Mesothelial cell of epicardium (in vitro differentiated cells): Measurements from ENCODE around the gene RRN3. TPM values are rescaled to one million over a fixed set of nuclear protein-coding genes. Genes with fewer than 3 reads are reported as not detected.
"Not testable (repeated sequence)": the region's sequence is repeated elsewhere in the genome, so short reads cannot be mapped to it uniquely, and the experiment has no call there.

Experiments
- DNase-seq, 2 experiments: peaks; one replicate each; pipeline ENCODE4 v3.0.0; 2021; ENCODE audit warnings: low spot score in 2 of 2; ENCODE audit not compliant: unreplicated experiment in 2 of 2
- H3K27ac Mint-ChIP-seq: 2 replicates; pipeline ENCODE4 v1.8.0; 2021; ENCODE audit warnings: mixed read lengths
- H3K27me3 Mint-ChIP-seq: 2 replicates; pipeline ENCODE4 v1.8.0; 2021; ENCODE audit warnings: low read depth, mixed read lengths
- H3K36me3 Mint-ChIP-seq: 2 replicates; pipeline ENCODE4 v1.8.0; 2021; ENCODE audit warnings: mixed read lengths
- H3K4me1 Mint-ChIP-seq: 2 replicates; pipeline ENCODE4 v1.8.0; 2021; ENCODE audit warnings: mixed read lengths
- H3K4me3 Mint-ChIP-seq: 2 replicates; pipeline ENCODE4 v1.8.0; 2021; ENCODE audit warnings: mild to moderate bottlenecking, moderate library complexity, mixed read lengths
- H3K9me3 Mint-ChIP-seq: 2 replicates; pipeline ENCODE4 v1.8.0; 2021; ENCODE audit warnings: mixed read lengths
- total RNA-seq: library from RNA; stranded (reverse); gene quantifications from 3 replicates; pipeline ENCODE4 v1.2.1, GENCODE V29; 2021
- TF ChIP-seq, protein P1 (sequence below): fragments of 200-600 bp; sonication (generic); IDR thresholded peaks from one replicate; pipeline ENCODE4 v1.5.0; 2021; ENCODE audit warnings: antibody characterized with exemption; ENCODE audit not compliant: unreplicated experiment

Gene RRN3
- total RNA-seq, 1 donor from 2014 or later: 31.9 TPM

DNA sequence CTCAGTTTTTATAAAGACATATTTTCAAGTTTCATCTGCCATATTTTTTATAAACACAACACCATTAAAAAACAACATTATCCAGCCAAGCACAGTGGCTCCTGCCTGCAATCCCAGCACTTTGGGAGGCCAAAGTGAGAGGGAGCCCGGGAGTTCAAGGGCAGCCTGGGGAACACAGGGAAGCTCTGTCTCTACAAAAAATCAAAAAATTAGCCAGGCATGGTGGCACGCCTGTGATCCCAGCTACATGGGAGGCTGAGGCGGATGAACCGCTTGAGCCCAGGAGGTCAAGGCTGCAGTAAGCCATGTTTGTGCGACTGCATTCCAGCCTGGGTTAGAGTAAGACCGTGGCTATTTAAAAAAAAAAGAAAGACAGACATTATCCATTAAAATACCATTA lies 21.0 kb downstream of the RRN3 start:
- Mint-ChIP-seq H3K36me3 (peaks cover 28% of the 10 kb centered on the region), H3K9me3 (no peaks in the 10 kb centered on the region), H3K4me3 (no peak overlapping the region), H3K27ac (no peak overlapping the region), H3K27me3 (no peaks in the 10 kb centered on the region), H3K4me1 (no peaks in the 10 kb centered on the region)
- DNase-seq: no peak
- TF ChIP-seq, protein P1, sequence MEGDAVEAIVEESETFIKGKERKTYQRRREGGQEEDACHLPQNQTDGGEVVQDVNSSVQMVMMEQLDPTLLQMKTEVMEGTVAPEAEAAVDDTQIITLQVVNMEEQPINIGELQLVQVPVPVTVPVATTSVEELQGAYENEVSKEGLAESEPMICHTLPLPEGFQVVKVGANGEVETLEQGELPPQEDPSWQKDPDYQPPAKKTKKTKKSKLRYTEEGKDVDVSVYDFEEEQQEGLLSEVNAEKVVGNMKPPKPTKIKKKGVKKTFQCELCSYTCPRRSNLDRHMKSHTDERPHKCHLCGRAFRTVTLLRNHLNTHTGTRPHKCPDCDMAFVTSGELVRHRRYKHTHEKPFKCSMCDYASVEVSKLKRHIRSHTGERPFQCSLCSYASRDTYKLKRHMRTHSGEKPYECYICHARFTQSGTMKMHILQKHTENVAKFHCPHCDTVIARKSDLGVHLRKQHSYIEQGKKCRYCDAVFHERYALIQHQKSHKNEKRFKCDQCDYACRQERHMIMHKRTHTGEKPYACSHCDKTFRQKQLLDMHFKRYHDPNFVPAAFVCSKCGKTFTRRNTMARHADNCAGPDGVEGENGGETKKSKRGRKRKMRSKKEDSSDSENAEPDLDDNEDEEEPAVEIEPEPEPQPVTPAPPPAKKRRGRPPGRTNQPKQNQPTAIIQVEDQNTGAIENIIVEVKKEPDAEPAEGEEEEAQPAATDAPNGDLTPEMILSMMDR: no peak

DNA sequence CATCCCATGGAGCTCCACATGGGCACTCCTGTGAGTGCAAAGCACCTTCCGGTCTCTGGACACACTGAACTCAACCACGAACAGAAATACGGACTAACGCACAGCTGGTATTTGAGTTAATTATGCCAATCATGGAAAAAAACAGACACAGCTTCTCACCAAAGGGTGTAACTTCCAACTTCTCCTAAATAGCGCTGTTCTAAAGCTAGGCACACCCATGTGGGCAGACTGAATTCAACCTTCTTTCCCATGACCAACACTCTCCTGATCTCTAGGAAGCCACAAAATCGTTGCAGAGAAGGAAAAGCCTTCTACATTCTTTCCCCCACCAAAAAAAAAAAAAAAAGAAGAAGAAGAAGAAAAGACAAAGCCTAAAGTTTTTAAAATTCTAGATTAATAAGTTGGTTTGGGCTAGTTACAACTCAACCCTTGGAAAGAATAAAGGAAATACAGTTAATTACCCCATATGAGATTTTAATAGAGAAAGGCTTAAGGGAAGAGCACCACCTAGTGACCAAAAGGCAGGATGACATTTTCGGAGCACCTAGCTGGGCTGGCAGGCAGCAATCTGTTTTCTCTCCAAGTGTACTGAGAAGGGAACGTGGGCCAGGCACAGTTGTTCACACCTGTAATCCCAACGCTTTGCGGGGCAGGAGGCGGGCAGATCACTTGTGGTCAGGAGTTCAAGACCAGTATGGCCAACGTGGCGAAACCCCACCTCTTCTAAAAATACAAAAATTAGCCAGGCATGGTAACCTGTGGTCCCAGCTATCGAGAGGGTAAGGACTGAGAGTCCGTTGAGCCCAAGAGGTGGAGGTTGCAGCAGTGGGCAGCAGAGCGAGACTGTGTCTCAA lies 21.9 kb downstream of the RRN3 start:
- not testable (repeated sequence) for H3K27me3 Mint-ChIP-seq, H3K27ac Mint-ChIP-seq, H3K4me1 Mint-ChIP-seq, H3K4me3 Mint-ChIP-seq, DNase-seq, H3K9me3 Mint-ChIP-seq
- TF ChIP-seq, protein P1: peak; percentile 66
- peaks cover 24% of the 10 kb centered on the region for H3K36me3 Mint-ChIP-seq

DNA sequence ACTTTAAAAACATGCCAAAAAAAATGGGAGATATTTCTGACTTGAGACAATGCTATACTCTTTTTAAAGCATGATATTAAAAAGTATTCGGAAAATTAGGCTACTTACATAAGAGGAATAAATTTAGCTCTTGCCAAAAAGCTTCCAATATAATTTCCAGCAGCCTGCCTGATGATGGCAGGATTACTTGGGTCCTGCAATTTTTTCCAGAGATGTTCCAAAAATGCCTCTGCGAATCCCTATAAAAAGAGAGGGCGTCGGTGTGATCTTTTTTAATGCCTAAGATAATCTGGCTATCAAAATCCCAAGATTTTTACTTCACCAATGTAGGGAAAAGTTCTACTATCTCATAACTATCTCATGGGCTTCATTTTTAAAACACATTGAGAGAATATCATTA lies 23.1 kb downstream of the RRN3 start:
- not testable (repeated sequence) for H3K4me1 Mint-ChIP-seq, H3K27ac Mint-ChIP-seq, H3K9me3 Mint-ChIP-seq, DNase-seq, H3K4me3 Mint-ChIP-seq, H3K27me3 Mint-ChIP-seq
- H3K36me3 Mint-ChIP-seq: peaks cover 17% of the 10 kb centered on the region

DNA sequence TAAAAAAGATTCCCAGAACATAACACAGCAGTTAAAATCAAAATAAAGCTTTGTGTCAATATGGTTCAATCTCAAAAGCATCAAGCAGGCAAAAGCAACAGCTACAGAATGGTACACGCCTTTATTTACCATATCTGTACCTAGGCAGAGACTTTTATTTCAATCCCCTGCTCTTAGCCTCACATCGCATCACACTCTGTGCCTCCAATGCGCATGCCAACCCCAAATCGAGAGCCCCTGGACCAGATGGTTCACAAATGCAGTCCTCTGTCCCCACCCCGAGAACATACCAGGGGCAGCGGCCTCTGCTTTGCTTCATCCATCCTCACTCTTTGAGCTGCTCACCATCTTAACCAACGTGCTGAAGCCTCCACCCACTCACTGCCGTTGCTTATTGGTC lies 27.4 kb downstream of the RRN3 start:
- not testable (repeated sequence) for DNase-seq, H3K27ac Mint-ChIP-seq, H3K27me3 Mint-ChIP-seq, H3K4me1 Mint-ChIP-seq, H3K9me3 Mint-ChIP-seq, H3K4me3 Mint-ChIP-seq
- peaks cover 24% of the 10 kb centered on the region for H3K36me3 Mint-ChIP-seq

DNA sequence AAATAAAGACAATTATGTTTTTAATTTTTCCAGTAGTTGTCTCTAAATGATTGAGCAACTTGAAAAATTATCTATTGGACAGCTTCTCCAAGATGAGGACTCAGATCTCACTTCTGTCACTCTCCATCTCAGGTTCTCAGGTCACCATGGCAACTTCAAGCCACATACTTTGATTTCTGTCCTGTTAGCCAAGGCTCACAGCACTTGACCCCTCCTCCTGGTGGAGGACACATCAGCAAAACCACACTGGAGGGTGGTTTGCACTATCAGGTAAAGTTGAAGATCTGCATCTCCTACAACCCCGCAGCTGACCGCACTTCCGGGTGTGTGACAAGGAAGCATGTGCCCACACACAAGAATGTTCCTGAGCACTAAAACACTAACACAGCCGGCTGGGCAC lies 28.1 kb downstream of the RRN3 start:
- DNase-seq, H3K27me3 Mint-ChIP-seq, H3K27ac Mint-ChIP-seq, H3K4me3 Mint-ChIP-seq, H3K4me1 Mint-ChIP-seq, H3K9me3 Mint-ChIP-seq: not testable (repeated sequence)
- H3K36me3 Mint-ChIP-seq: peaks cover 31% of the 10 kb centered on the region

DNA sequence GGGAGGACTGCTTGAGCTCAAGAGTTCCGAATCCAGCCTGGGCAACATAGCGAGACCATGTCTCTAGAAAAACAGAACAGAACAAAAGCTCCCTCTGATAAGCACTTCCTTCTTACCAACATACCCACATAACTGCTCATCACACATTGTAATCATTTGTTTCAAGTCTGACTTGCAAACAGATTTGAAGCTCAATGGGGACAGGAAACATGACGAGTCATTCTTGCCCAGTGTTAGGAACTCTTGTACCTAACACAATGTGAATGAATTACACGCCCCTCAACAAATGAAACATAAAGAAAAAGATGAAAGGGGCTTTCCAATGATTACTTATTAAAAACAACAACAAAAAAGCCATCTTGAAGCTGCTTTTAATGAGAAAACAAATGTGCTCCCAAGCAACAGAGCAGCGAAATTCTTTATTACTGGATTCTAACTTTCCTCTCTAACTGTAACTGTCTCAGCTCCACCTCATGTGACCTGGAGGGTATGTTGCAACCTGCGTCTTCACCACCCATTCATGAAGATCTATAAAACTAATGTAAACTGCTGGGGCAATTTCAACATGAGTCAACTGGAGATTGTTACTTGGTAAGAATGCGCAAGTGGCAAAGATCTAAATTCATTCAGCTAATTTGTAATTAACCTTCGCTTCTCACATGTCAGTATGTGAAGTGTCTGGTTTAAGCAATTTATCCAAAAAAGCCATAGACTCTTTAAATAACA lies 31.8 kb downstream of the RRN3 start:
- not testable (repeated sequence) for H3K27me3 Mint-ChIP-seq, DNase-seq, H3K27ac Mint-ChIP-seq, H3K4me1 Mint-ChIP-seq, H3K4me3 Mint-ChIP-seq, H3K9me3 Mint-ChIP-seq
- peaks cover 40% of the 10 kb centered on the region for H3K36me3 Mint-ChIP-seq

DNA sequence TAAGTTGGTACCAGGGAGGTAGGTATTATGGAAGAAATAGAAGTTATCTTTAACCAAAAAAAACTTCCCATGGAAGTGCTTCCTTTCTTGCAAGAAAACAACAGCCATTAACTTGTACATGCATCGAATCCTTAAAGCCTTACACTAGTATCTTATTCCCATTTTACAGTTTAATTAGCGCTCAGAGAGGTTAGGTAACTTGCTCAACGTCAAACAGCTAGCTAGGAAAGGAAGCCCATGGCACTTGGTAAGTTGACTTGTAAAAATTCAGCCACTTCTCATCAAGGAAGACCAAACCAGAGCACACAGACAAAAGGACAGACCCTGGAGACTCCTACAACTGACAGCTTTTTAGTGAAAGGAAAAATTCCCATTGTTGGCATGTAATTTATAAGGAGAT lies 34.7 kb downstream of the RRN3 start:
- DNase-seq: no peak
- peaks cover 32% of the 10 kb centered on the region for H3K36me3 Mint-ChIP-seq
- H3K4me3 Mint-ChIP-seq: no peak overlapping the region
- H3K9me3 Mint-ChIP-seq: no peaks in the 10 kb centered on the region
- peaks cover 15% of the 10 kb centered on the region for H3K4me1 Mint-ChIP-seq
- H3K27me3 Mint-ChIP-seq: no peaks in the 10 kb centered on the region
- no peak overlapping the region for H3K27ac Mint-ChIP-seq
- TF ChIP-seq, protein P1: no peak
